ENCODE results near the gene OSMR. TPM values are rescaled to one million over a fixed set of nuclear protein-coding genes. Genes with fewer than 3 reads are reported as not detected.

OSMR gene
- total RNA-seq, 1 donor from 2014 or later = 0.19 TPM

DNA sequence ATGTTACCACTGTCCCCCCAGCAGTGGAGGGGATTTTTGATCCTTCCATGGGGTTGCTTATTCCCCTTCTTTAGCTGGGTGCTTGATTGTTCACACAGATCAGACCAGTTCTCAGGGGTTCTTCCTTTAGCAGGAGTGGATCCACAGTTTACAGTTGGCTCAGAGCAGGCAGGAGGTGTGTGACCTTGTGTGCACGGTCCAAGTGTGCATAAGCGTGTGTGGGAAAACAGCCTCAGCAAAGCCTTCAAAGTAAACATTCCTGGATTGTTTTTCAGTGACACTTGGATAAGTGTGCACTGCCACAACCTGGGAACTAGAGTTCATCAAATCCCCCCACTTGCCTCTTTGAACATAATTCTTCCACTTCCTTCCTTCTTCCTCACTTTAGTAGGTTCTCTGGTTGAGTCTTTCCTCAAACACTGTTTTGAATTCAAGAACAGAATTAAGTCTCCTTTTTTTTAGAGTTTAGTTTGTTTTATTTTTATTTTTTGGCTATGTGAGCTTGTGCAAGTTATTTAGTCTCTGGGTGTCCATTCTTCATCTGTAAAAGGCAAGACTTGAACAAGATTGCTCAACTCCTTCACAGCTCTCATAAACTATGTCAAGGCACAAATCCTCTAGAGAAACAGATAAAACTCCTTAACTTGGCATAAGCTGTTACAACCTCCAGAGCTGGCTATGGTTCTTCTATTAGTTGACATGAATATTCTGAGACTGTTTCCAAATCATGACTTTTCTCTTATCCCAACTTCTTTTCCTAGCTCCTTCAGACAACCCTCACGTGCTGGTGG lies 78.0 kb downstream of the OSMR start:
- no peak for DNase-seq (ENCODE audit: low spot score, unreplicated experiment)
- Mint-ChIP-seq H3K4me3 (ENCODE audit: low read depth) (no peak overlapping the region), H3K9me3 (ENCODE audit: low read depth) (no peaks in the 10 kb centered on the region), H3K36me3 (ENCODE audit: insufficient read depth) (no peaks in the 10 kb centered on the region), H3K27me3 (no peaks in the 10 kb centered on the region), H3K4me1 (ENCODE audit: low read depth) (no peaks in the 10 kb centered on the region), H3K27ac (no peak overlapping the region)
- TF ChIP-seq, protein P1, sequence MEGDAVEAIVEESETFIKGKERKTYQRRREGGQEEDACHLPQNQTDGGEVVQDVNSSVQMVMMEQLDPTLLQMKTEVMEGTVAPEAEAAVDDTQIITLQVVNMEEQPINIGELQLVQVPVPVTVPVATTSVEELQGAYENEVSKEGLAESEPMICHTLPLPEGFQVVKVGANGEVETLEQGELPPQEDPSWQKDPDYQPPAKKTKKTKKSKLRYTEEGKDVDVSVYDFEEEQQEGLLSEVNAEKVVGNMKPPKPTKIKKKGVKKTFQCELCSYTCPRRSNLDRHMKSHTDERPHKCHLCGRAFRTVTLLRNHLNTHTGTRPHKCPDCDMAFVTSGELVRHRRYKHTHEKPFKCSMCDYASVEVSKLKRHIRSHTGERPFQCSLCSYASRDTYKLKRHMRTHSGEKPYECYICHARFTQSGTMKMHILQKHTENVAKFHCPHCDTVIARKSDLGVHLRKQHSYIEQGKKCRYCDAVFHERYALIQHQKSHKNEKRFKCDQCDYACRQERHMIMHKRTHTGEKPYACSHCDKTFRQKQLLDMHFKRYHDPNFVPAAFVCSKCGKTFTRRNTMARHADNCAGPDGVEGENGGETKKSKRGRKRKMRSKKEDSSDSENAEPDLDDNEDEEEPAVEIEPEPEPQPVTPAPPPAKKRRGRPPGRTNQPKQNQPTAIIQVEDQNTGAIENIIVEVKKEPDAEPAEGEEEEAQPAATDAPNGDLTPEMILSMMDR (IDR thresholded peaks at IDR 0.05; ENCODE audit: unreplicated experiment) = no peak

DNA sequence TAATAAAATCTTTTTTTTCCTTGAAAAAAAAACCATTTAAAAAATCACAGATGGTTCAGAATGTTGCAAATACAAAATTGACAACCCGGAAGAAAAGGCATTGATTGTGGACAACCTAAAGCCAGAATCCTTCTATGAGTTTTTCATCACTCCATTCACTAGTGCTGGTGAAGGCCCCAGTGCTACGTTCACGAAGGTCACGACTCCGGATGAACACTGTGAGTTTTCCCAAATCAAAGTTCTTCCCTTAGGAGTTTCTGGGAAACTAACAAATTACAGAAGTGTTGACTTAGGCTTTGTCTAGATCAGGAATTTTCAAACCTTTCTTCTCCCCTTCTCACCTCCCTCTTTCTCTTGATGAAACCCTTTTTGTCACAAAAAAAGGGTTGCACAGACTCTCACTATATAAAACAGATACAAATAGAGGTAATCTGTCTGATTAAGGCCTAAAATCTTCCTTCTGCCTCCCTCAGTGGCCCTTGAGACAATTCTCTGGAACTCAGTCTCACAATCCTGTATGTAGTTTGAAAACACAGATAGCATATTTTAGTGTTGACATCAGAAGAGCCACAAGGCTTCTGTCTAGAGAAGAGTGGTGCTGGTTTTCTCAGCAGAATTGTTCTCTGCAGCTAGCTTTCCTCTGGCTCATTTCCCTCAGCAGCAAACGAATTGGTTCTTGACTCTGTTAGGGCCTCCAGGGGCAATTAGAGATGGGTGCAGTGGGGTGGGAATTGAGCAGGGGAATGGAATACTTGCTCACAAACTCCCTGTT lies 79.5 kb downstream of the OSMR start:
- Mint-ChIP-seq H3K27me3 (no peaks in the 10 kb centered on the region), H3K4me3 (ENCODE audit: low read depth) (no peak overlapping the region), H3K4me1 (ENCODE audit: low read depth) (no peaks in the 10 kb centered on the region), H3K27ac (no peak overlapping the region), H3K9me3 (ENCODE audit: low read depth) (no peaks in the 10 kb centered on the region), H3K36me3 (ENCODE audit: insufficient read depth) (no peaks in the 10 kb centered on the region)
- TF ChIP-seq, protein P1 (IDR thresholded peaks at IDR 0.05; ENCODE audit: unreplicated experiment) = no peak
- DNase-seq (ENCODE audit: low spot score, unreplicated experiment) = no peak

DNA sequence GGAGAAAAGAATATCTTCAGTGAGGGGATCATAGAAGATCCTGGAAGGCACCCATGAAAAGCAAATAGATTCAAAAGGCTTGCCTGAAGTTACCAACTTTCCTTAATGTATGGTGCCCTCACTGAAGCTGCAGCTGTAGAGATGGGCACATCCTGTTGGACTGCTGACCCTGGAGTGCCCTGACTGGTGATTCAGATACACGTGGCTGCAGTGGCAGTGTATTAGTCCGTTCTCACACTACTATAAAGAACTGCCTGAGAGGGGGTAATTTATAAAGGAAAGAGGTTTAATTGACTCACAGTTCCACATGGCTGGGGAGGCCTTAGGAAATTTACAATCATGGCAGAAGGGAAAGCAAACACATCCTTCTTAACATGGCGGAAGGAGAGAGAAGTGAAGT lies 80.3 kb downstream of the OSMR start:
- H3K27ac Mint-ChIP-seq = no peak overlapping the region
- no peaks in the 10 kb centered on the region for H3K4me1 Mint-ChIP-seq (ENCODE audit: low read depth)
- no peaks in the 10 kb centered on the region for H3K9me3 Mint-ChIP-seq (ENCODE audit: low read depth)
- H3K4me3 Mint-ChIP-seq (ENCODE audit: low read depth) = no peak overlapping the region
- TF ChIP-seq, protein P1 (IDR thresholded peaks at IDR 0.05; ENCODE audit: unreplicated experiment) = no peak
- no peaks in the 10 kb centered on the region for H3K27me3 Mint-ChIP-seq
- no peaks in the 10 kb centered on the region for H3K36me3 Mint-ChIP-seq (ENCODE audit: insufficient read depth)
- no peak for DNase-seq (ENCODE audit: low spot score, unreplicated experiment)

DNA sequence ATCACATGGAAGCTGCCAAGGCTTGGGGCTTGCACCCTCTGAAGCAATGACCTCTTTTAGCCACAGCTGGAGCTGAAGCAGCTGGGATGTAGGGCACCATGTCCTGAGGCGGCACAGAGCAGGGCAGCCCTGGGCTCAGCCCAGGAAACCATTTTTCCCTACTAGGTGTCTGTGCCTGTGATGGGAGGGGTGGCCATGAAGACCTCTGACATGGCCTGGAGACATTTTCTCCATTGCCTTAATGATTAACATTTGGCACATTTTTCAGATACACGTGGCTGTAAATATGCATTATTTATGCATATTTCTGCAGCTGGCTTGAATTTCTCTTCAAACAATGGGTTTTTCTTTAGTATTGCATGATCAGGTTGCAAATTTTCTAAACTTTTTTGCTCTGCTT lies 81.7 kb downstream of the OSMR start:
- no peak for DNase-seq (ENCODE audit: low spot score, unreplicated experiment)
- H3K27me3 Mint-ChIP-seq = no peaks in the 10 kb centered on the region
- H3K9me3 Mint-ChIP-seq (ENCODE audit: low read depth) = no peaks in the 10 kb centered on the region
- no peak overlapping the region for H3K4me3 Mint-ChIP-seq (ENCODE audit: low read depth)
- H3K36me3 Mint-ChIP-seq (ENCODE audit: insufficient read depth) = no peaks in the 10 kb centered on the region
- no peak overlapping the region for H3K27ac Mint-ChIP-seq
- TF ChIP-seq, protein P1 (IDR thresholded peaks at IDR 0.05; ENCODE audit: unreplicated experiment) = no peak
- H3K4me1 Mint-ChIP-seq (ENCODE audit: low read depth) = no peaks in the 10 kb centered on the region

DNA sequence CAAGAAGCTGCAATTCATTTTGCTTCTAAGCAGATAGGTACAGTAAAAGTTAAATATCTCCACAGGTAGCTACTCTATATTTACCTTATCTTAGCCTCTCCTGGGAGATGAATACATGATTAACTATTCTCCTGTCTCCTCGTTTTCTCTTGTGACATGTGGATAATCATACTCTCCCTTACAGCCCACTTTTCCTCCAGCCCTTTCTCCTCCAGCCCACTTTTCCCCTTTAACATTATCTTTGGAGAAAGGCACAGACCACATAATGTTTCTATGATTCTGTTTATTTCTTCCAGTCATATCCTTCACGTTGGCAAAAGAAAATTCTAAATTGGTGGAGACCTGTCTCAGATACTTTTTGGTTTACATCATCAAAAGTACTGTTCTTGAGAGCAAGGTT lies 84.0 kb downstream of the OSMR start:
- TF ChIP-seq, protein P1 (IDR thresholded peaks at IDR 0.05; ENCODE audit: unreplicated experiment) = no peak

More for the DNA sequence above, 84.0 kb downstream of the OSMR start:
- Mint-ChIP-seq H3K4me1 (ENCODE audit: low read depth) (no peaks in the 10 kb centered on the region), H3K27me3 (no peaks in the 10 kb centered on the region), H3K36me3 (ENCODE audit: insufficient read depth) (no peaks in the 10 kb centered on the region), H3K4me3 (ENCODE audit: low read depth) (no peak overlapping the region), H3K27ac (no peak overlapping the region), H3K9me3 (ENCODE audit: low read depth) (no peaks in the 10 kb centered on the region)
- no peak for DNase-seq (ENCODE audit: low spot score, unreplicated experiment)

Measured in progenitor cell of endocrine pancreas (in vitro differentiated cells).